ENCODE results near the gene UBA1.
"Not testable (repeated sequence)": the region's sequence is repeated elsewhere in the genome, so short reads cannot be mapped to it uniquely, and the experiment has no call there.

Gene UBA1

GRCh38 chrX:47257620-47258019, 64.0 kb downstream of the UBA1 start:
- H3K27me3 ChIP-seq (ENCODE audit: low read depth, low read length); H3K4me3 ChIP-seq (ENCODE audit: low read depth in 1 of 2, low read length in 2 of 2); H3K4me1 ChIP-seq (ENCODE audit: control insufficient read depth in 1 of 2, insufficient read depth in 2 of 2, low read length in 2 of 2); H3K9me3 ChIP-seq (ENCODE audit: control insufficient read depth in 1 of 2, low read length in 2 of 2); H3K36me3 ChIP-seq (ENCODE audit: control insufficient read depth in 1 of 2, insufficient read depth in 2 of 2, low read length in 2 of 2); H3K27ac ChIP-seq (ENCODE audit: low read length): not testable (repeated sequence)

Data from muscle layer of duodenum (tissue), 2 donors.